Ascending aorta (tissue), 2 donors: ENCODE results near the gene TFPI. TPM values are rescaled to one million over a fixed set of nuclear protein-coding genes. Genes with fewer than 3 reads are reported as not detected.

Source experiments
- DNase-seq, 2 donors: peaks; one replicate each; pipeline ENCODE4 v3.0.0-alpha.2; 2019; ENCODE audit warnings: low spot score in 2 of 2
- H3K27ac ChIP-seq, 2 donors: fragments of 200-600 bp; sonication (generic); one replicate each; pipeline ENCODE4 v1.5.1; 2016 to 2017; ENCODE audit warnings: mild to moderate bottlenecking in 1 of 2
- H3K27me3 ChIP-seq: fragments of 200-600 bp; sonication (generic); one replicate; pipeline ENCODE4 v1.5.1; 2017
- H3K36me3 ChIP-seq, 2 donors: fragments of 200-600 bp; sonication (generic); one replicate each; pipeline ENCODE4 v1.5.1; 2016
- H3K4me1 ChIP-seq, 2 donors: fragments of 200-600 bp; sonication (generic); one replicate each; pipeline ENCODE4 v1.5.1; 2016 to 2017; ENCODE audit warnings: mild to moderate bottlenecking in 1 of 2
- H3K4me3 ChIP-seq, 2 donors: fragments of 200-600 bp; sonication (generic); one replicate each; pipeline ENCODE4 v1.5.1; 2016 to 2017; ENCODE audit warnings: mild to moderate bottlenecking in 1 of 2
- H3K9me3 ChIP-seq, 2 donors: fragments of 200-600 bp; sonication (generic); one replicate each; pipeline ENCODE4 v1.5.1; 2016
- CTCF ChIP-seq, 3 experiments: fragments of 200-600 bp in 2 of 3; fragments of 450-650 bp in 1 of 3; sonication (generic) in 2 of 3; IDR thresholded peaks; one replicate each; pipeline ENCODE4 v1.5.1; 2016 to 2019; ENCODE audit warnings: antibody characterized with exemption in 3 of 3, mild to moderate bottlenecking in 1 of 3, moderate library complexity in 1 of 3
- intact Hi-C: fragments of 100-400 bp; cut with DNase I; formaldehyde crosslinking; loops from one replicate; pipeline ENCODE4 v1.15.1; 2023
- total RNA-seq: library from RNA; depleted of rRNA; stranded (reverse); fragments of >200 nt; gene quantifications from one replicate; pipeline ENCODE4 v1.1.0, GENCODE V29; 2016

The TFPI gene
- total RNA-seq, 1 donor from 2014 or later = 85.6 TPM

- Histone ChIP-seq H3K4me3 (no peak overlapping the region), H3K27ac (no peak overlapping the region), H3K4me1 (peaks cover 0 to 7% of the 10 kb centered on the region in 2 donors), H3K27me3 (no peaks in the 10 kb centered on the region), H3K36me3 (no peaks in the 10 kb centered on the region), H3K9me3 (peaks cover 0 to 4% of the 10 kb centered on the region in 2 donors)
- DNase-seq = no peak
- intact Hi-C loops = no loop called here
- no peak for TF ChIP-seq CTCF (IDR thresholded peaks at IDR 0.05)
Observed at GRCh38 chr2:187529977-187530721, 24.1 kb downstream of the TFPI start.

GRCh38 chr2:187529248-187529976 lies 24.8 kb downstream of the TFPI start:
- peaks cover 0 to 3% of the 10 kb centered on the region in 2 donors for H3K9me3 ChIP-seq
- intact Hi-C loops = no loop called here
- no peaks in the 10 kb centered on the region for H3K27me3 ChIP-seq
- no peak overlapping the region for H3K27ac ChIP-seq
- no peak overlapping the region for H3K4me3 ChIP-seq
- H3K4me1 ChIP-seq = peaks cover 0 to 7% of the 10 kb centered on the region in 2 donors
- DNase-seq = no peak
- H3K36me3 ChIP-seq = no peaks in the 10 kb centered on the region
- no peak for TF ChIP-seq CTCF (IDR thresholded peaks at IDR 0.05)

- DNase-seq = no peak
Observed at GRCh38 chr2:187528042-187528441, 26.2 kb downstream of the TFPI start.

GRCh38 chr2:187527262-187527661 lies 27.0 kb downstream of the TFPI start:
- Histone ChIP-seq H3K4me3 (no peak overlapping the region), H3K27me3 (no peaks in the 10 kb centered on the region), H3K36me3 (no peaks in the 10 kb centered on the region), H3K4me1 (peaks cover 0 to 7% of the 10 kb centered on the region in 2 donors), H3K27ac (peak overlapping the region; percentile 17 to 19), H3K9me3 (no peaks in the 10 kb centered on the region)
- DNase-seq = no peak
- no peak for TF ChIP-seq CTCF (IDR thresholded peaks at IDR 0.05)
- intact Hi-C loops = no loop called here

More at GRCh38 chr2:187528042-187528441, 26.2 kb downstream of the TFPI start:
- H3K27ac ChIP-seq = no peak overlapping the region
- H3K4me3 ChIP-seq = no peak overlapping the region
- no peaks in the 10 kb centered on the region for H3K36me3 ChIP-seq
- no peaks in the 10 kb centered on the region for H3K27me3 ChIP-seq
- intact Hi-C loops = no loop called here
- H3K4me1 ChIP-seq = peaks cover 0 to 7% of the 10 kb centered on the region in 2 donors
- TF ChIP-seq CTCF (IDR thresholded peaks at IDR 0.05) = no peak
- H3K9me3 ChIP-seq = no peaks in the 10 kb centered on the region

GRCh38 chr2:187526792-187527191 lies 27.4 kb downstream of the TFPI start:
- Histone ChIP-seq H3K4me1 (peaks cover 0 to 7% of the 10 kb centered on the region in 2 donors), H3K27ac (peak overlapping the region in 1 of 2 donors; percentile 36), H3K36me3 (no peaks in the 10 kb centered on the region), H3K9me3 (no peaks in the 10 kb centered on the region), H3K27me3 (no peaks in the 10 kb centered on the region), H3K4me3 (no peak overlapping the region)
- TF ChIP-seq CTCF (IDR thresholded peaks at IDR 0.05) = no peak
- no peak for DNase-seq
- intact Hi-C loops = no loop called here
